GM18867 (cell line): ENCODE data around the gene C2orf42.
"Not testable (repeated sequence)": the region's sequence is repeated elsewhere in the genome, so short reads cannot be mapped to it uniquely, and the experiment has no call there.

Experiments
- ATAC-seq: cut with Tn5 transposase; IDR thresholded peaks from one replicate; pipeline ENCODE4 v1.9.1; 2021; ENCODE audit warnings: mild to moderate bottlenecking, moderate library complexity; ENCODE audit not compliant: unreplicated experiment

Gene C2orf42

GRCh38 chr2:70111752-70112591 lies 78.8 kb downstream of the C2orf42 start:
- ATAC-seq: no peak

GRCh38 chr2:70110397-70110796 lies 80.4 kb downstream of the C2orf42 start:
- not testable (repeated sequence) for ATAC-seq

- not testable (repeated sequence) for ATAC-seq
Observed at GRCh38 chr2:70106138-70106537, 84.7 kb downstream of the C2orf42 start.

GRCh38 chr2:70104231-70105111 lies 86.3 kb downstream of the C2orf42 start:
- ATAC-seq: no peak

GRCh38 chr2:70103531-70104061 lies 87.2 kb downstream of the C2orf42 start:
- no peak for ATAC-seq

GRCh38 chr2:70102323-70102905 lies 88.4 kb downstream of the C2orf42 start:
- not testable (repeated sequence) for ATAC-seq

GRCh38 chr2:70101686-70102085 lies 89.1 kb downstream of the C2orf42 start:
- not testable (repeated sequence) for ATAC-seq

GRCh38 chr2:70101174-70101573 lies 89.6 kb downstream of the C2orf42 start:
- ATAC-seq: no peak
